GM12892 (cell line): ENCODE results near the gene GABRR1.

Experiments used
- POLR2A ChIP-seq: IDR thresholded peaks from 2 replicates; pipeline ENCODE4 v1.6.1; 2011; ENCODE audit warnings: low read depth, low read length, control low read depth
- POLR2AphosphoS5 ChIP-seq: IDR thresholded peaks from 2 replicates; pipeline ENCODE4 v1.6.1; 2011; ENCODE audit warnings: low read depth, low read length, control low read depth
- TAF1 ChIP-seq: IDR thresholded peaks from 2 replicates; pipeline ENCODE4 v1.6.1; 2011; ENCODE audit warnings: low read depth, mild to moderate bottlenecking, control low read depth, low read length, borderline replicate concordance

GRCh38 chr6:89197141-89197540 is 20.0 kb downstream of the GABRR1 start:
- TF ChIP-seq POLR2AphosphoS5 = no peak
- no peak for TF ChIP-seq POLR2A
- no peak for TF ChIP-seq TAF1
